Fibroblast of pulmonary artery (primary cell): ENCODE measurements around the gene CELSR2.

Experiments
- DNase-seq: peaks from one replicate; pipeline ENCODE4 v3.0.0-alpha.2; 2010; ENCODE audit warnings: low read depth
- H3K4me3 ChIP-seq: replicated peaks from 2 replicates; pipeline ENCODE4 v1.5.1; 2011; ENCODE audit warnings: low read depth, mild to moderate bottlenecking, control low read depth, low read length, moderate library complexity
- TF ChIP-seq, protein P1 (sequence below): IDR thresholded peaks from 2 replicates; pipeline ENCODE4 v1.5.1; 2011; ENCODE audit warnings: mild to moderate bottlenecking, control low read depth, low read length, inconsistent platforms; ENCODE audit errors: missing control alignments

Gene CELSR2

GRCh38 chr1:109252167-109252892 is 3.0 kb downstream of the CELSR2 start:
- DNase-seq = no peak
- TF ChIP-seq, protein P1, sequence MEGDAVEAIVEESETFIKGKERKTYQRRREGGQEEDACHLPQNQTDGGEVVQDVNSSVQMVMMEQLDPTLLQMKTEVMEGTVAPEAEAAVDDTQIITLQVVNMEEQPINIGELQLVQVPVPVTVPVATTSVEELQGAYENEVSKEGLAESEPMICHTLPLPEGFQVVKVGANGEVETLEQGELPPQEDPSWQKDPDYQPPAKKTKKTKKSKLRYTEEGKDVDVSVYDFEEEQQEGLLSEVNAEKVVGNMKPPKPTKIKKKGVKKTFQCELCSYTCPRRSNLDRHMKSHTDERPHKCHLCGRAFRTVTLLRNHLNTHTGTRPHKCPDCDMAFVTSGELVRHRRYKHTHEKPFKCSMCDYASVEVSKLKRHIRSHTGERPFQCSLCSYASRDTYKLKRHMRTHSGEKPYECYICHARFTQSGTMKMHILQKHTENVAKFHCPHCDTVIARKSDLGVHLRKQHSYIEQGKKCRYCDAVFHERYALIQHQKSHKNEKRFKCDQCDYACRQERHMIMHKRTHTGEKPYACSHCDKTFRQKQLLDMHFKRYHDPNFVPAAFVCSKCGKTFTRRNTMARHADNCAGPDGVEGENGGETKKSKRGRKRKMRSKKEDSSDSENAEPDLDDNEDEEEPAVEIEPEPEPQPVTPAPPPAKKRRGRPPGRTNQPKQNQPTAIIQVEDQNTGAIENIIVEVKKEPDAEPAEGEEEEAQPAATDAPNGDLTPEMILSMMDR = no peak
- H3K4me3 ChIP-seq = no peak overlapping the region

DNA sequence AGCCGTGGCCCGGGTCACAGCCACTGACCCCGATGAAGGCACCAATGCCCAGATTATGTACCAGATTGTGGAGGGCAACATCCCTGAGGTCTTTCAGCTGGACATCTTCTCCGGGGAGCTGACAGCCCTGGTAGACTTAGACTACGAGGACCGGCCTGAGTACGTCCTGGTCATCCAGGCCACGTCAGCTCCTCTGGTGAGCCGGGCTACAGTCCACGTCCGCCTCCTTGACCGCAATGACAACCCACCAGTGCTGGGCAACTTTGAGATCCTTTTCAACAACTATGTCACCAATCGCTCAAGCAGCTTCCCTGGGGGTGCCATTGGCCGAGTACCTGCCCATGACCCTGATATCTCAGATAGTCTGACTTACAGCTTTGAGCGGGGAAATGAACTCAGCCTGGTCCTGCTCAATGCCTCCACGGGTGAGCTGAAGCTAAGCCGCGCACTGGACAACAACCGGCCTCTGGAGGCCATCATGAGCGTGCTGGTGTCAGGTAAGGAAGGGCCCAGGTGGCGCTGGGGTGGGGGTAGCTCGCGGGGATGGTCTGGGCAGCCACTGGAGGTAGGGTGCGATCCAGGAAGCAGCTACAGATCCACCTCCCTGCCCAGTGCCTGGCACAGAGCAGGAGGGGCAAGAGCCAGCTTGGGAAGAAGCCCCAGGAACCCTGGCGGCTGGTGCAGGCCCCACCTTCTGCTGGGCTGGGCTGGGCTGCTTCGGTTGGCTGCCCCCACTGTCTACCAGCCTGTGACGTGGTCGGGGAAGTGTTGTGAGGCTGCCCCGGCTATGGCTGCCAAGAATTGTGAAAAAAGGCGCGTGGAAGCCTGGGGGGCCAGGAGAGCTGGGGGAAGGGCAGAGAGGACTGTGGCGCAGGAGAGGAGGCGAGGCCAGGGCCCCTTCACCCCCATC is 3.8 kb downstream of the CELSR2 start:
- DNase-seq = no peak
- TF ChIP-seq, protein P1 = no peak
- no peak overlapping the region for H3K4me3 ChIP-seq

DNA sequence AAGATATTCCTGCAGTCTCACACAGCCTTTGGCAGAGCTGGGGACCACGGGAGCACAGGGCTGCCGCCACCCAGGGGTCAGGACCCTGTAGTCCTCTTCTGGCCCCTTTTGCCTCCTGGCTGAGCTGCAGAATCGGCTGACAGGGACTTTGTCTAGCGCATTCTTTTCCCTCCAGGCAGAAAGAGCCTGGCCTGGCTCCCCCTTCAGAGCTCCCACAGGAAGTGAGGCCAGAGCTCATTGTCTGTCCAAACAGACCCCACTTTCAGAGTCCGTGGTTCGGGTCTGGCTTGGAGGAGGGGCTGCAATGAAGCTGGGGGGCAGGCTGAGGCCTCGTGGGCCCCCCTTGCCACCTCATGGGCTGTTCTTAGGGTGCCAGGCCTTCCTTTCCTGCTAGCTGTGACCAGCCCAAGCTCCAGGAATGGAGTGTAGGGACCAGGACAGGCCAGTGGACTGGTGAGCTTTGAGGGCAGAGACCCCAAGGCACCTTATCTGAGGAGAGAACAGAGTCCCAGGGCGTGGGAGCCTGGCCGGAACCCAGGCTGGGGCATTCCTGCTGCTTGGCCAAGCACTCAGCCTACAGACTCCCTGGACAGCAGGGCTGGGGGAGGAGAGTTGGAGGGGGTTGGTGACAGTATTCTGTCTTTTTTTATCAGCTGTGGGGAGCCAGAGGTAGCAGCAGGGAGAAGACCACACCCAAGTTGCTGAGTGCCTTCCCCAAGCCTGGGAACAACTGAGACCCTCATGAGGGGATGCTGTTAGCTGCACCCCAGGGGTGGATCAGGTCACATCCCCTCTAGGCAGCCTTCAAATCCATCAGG is 4.7 kb downstream of the CELSR2 start:
- TF ChIP-seq, protein P1 = no peak
- DNase-seq = no peak
- H3K4me3 ChIP-seq = no peak overlapping the region

- DNase-seq = no peak
- TF ChIP-seq, protein P1 = no peak
- H3K4me3 ChIP-seq = no peak overlapping the region
Measured at GRCh38 chr1:109254621-109255096, 5.3 kb downstream of the CELSR2 start.

DNA sequence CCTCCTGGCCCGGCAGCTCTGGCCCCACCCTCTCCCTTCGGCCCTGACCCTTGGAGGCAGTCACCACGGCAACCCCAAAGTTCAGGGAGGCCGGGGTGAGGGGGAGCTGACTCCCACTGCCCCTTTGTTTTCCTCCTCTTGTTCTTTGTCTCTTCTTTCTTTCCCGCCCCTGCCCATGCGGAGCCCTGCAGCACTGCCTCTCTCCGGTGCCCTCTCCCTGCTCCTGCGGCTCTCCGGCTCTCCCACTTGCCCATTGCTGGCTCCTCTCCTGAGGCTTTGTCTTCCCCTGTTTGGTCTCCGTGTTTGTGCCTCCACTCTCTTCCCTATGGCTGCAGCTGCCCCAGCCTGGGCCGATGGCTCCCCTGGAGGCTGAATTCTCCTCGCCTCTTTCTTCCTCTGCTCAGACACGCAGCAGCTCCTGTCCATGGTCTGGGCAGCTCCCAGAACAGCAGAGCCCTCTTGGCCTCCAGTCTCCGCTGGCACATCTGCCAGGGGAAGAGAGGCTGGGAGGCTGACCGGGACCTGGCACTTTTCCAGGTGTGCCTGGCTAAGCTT is 5.8 kb downstream of the CELSR2 start:
- H3K4me3 ChIP-seq = no peak overlapping the region
- no peak for DNase-seq
- TF ChIP-seq, protein P1 = no peak

DNA sequence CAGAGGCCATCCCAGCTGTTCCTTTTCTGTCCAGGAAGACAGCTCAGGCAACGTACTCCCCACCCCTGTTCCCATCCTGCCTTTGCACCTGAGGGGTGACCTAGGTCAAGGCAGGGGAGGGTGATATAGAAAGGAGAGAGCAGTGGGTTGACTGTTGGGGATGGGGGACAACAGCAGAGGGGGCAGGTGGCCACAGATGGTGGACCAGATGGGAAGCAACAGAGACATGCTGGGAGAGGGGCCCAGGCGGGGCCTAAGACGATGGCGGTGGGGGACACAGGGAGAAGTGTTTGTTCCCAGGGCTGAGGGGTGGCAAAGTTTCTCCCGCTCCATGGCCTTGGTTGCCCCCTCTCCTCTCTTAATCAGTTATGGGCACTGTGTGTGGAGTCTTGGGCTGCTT is 6.3 kb downstream of the CELSR2 start:
- H3K4me3 ChIP-seq = no peak overlapping the region
- DNase-seq = no peak
- TF ChIP-seq, protein P1 = no peak
